ENCODE data around the gene RPRD1B. TPM values are rescaled to one million over a fixed set of nuclear protein-coding genes. Genes with fewer than 3 reads are reported as not detected.

The RPRD1B gene
- total and polyA plus RNA-seq, 2 of the 13 experiments (the other 11 are each of a cell fraction or from before 2014, with no cell fraction given) = 31.1 to 41.5 TPM

- TF ChIP-seq ZBTB46 (CRISPR knock-in tag; IDR thresholded peaks at IDR 0.05; ENCODE audit: borderline replicate concordance) (no peak), PRDM10 (CRISPR knock-in tag; IDR thresholded peaks at IDR 0.05; ENCODE audit: low read depth) (no peak), PLRG1 (conservative IDR thresholded peaks at IDR 0.05) (no peak), IRF2 (CRISPR knock-in tag; IDR thresholded peaks at IDR 0.05) (peak; percentile 58; the same call in 1 of the 2 replicates), HDAC1 (CRISPR knock-in tag; IDR thresholded peaks at IDR 0.05) (peak; percentile 61; the same call in 1 of the 2 replicates), ZNF253 (CRISPR knock-in tag; IDR thresholded peaks at IDR 0.05; ENCODE audit: borderline replicate concordance) (no peak), U2AF2 (IDR thresholded peaks at IDR 0.05; ENCODE audit: low read depth, low read length) (no peak), NKX3-1 (CRISPR knock-in tag; IDR thresholded peaks at IDR 0.05) (no peak), SSRP1 (CRISPR knock-in tag; IDR thresholded peaks at IDR 0.05) (peak; percentile 64; the same call in 1 of the 2 replicates), KLF13 (CRISPR knock-in tag; IDR thresholded peaks at IDR 0.05) (no peak), XRCC5 (optimal IDR thresholded peaks at IDR 0.05; ENCODE audit: low read length) (no peak), SOX6 (IDR thresholded peaks at IDR 0.05) (0 out of 2 replicates have a peak, but pooled peaks have one; percentile 78), SOX6 (CRISPR knock-in tag; IDR thresholded peaks at IDR 0.05) (peak; percentile 99), RFXANK (CRISPR knock-in tag; IDR thresholded peaks at IDR 0.05) (no peak), TEAD3 (CRISPR knock-in tag; optimal IDR thresholded peaks at IDR 0.05; ENCODE audit: borderline replicate concordance) (peak; percentile 96), KAT2B (IDR thresholded peaks at IDR 0.05; ENCODE audit: borderline replicate concordance, low read depth, low read length) (peak; percentile 45; the same call in 1 of the 2 replicates), TEAD2 (CRISPR knock-in tag; IDR thresholded peaks at IDR 0.05) (no peak), ZBTB8A (CRISPR knock-in tag; IDR thresholded peaks at IDR 0.05; ENCODE audit: borderline replicate concordance, low read depth) (no peak), GTF3A (CRISPR knock-in tag; conservative IDR thresholded peaks at IDR 0.05) (no peak), BHLHE40 (IDR thresholded peaks at IDR 0.05; ENCODE audit: low read length) (no peak), ZBTB34 (CRISPR knock-in tag; IDR thresholded peaks at IDR 0.05) (0 out of 2 replicates have a peak, but pooled peaks have one; percentile 64), ZNF775 (CRISPR knock-in tag; IDR thresholded peaks at IDR 0.05; ENCODE audit: borderline replicate concordance) (0 out of 2 replicates have a peak, but pooled peaks have one; percentile 56), NFYC (CRISPR knock-in tag; IDR thresholded peaks at IDR 0.05) (0 out of 2 replicates have a peak, but pooled peaks have one; percentile 20), ZSCAN21 (CRISPR knock-in tag; IDR thresholded peaks at IDR 0.05; ENCODE audit: borderline replicate concordance) (no peak), ZKSCAN8 (CRISPR knock-in tag; IDR thresholded peaks at IDR 0.05; ENCODE audit: borderline replicate concordance) (peak; percentile 90; the same call in 1 of the 2 replicates), FOXC1 (CRISPR knock-in tag; IDR thresholded peaks at IDR 0.05; ENCODE audit: borderline replicate concordance) (no peak), CBFB (CRISPR knock-in tag; IDR thresholded peaks at IDR 0.05) (no peak), ZNF720 (CRISPR knock-in tag; IDR thresholded peaks at IDR 0.05) (no peak)
Observed at GRCh38 chr20:38082894-38083293, 49.3 kb downstream of the RPRD1B start (continued).
